Endometrial microvascular endothelial cells (primary cell): Measurements from ENCODE around the gene ZFAND2B. TPM values are rescaled to one million over a fixed set of nuclear protein-coding genes. Genes with fewer than 3 reads are reported as not detected.
"Not testable (repeated sequence)": the region's sequence is repeated elsewhere in the genome, so short reads cannot be mapped to it uniquely, and the experiment has no call there.

Experiments used
- in situ Hi-C: cut with HindIII; loops from 2 replicates; pipeline ENCODE4 v1.10.0; 2017; ENCODE audit warnings: low sequenced_read_pairs, low pct_unique_long_range_greater_than_20kb; ENCODE audit errors: inconsistent ontology term
- total RNA-seq: library from RNA; depleted of rRNA; stranded (reverse); fragments of >200 nt; gene quantifications from one replicate; pipeline ENCODE4 v1.2.3, GENCODE V29; 2015; ENCODE audit errors: inconsistent ontology term

Gene ZFAND2B
- total RNA-seq, 1 donor from 2014 or later = 24.1 TPM

- in situ Hi-C loops = no loop called here
These were observed 38.7 kb downstream of the ZFAND2B start, which contains the start of the genes GLB1L and STK16 for GRCh38 chr2:219245148-219245898. Gene GLB1L, minus strand, starts transcription at chr2:219245444. Its CDS starts 1,871 bp downstream, at chr2:219243573. Gene STK16, plus strand, starts transcription at chr2:219245479. Its CDS starts 521 bp downstream, at chr2:219246000.

- in situ Hi-C loops = no loop called here
These were observed 39.3 kb downstream of the ZFAND2B start for GRCh38 chr2:219245899-219246230.

GRCh38 chr2:219246559-219246958 lies 40.0 kb downstream of the ZFAND2B start:
- in situ Hi-C loops = no loop called here

GRCh38 chr2:219247678-219248642 lies 41.4 kb downstream of the ZFAND2B start:
- in situ Hi-C loops = no loop called here

GRCh38 chr2:219248845-219249202 lies 42.2 kb downstream of the ZFAND2B start:
- in situ Hi-C loops = no loop called here

- in situ Hi-C loops = no loop called here
These were observed 42.8 kb downstream of the ZFAND2B start for GRCh38 chr2:219249203-219249980.

GRCh38 chr2:219250049-219250781 lies 43.6 kb downstream of the ZFAND2B start:
- in situ Hi-C loops = no loop called here

GRCh38 chr2:219251656-219252055 lies 45.1 kb downstream of the ZFAND2B start:
- in situ Hi-C loops = no loop called here

- in situ Hi-C loops = no loop called here
These were observed 45.5 kb downstream of the ZFAND2B start for GRCh38 chr2:219252084-219252483.

GRCh38 chr2:219252570-219252899 lies 46.0 kb downstream of the ZFAND2B start:
- in situ Hi-C loops = no loop called here

GRCh38 chr2:219252900-219253752 lies 46.5 kb downstream of the ZFAND2B start, which contains the start of gene TUBA4B:
Gene TUBA4B, plus strand, starts transcription at chr2:219253243. Its CDS starts 165 bp downstream, at chr2:219253408.
- in situ Hi-C loops = no loop called here

- in situ Hi-C loops = no loop called here
These were observed 47.4 kb downstream of the ZFAND2B start, which contains the start of gene TUBA4A for GRCh38 chr2:219253753-219254589. Gene TUBA4A, minus strand, starts transcription at chr2:219253918. Its CDS starts 60 bp downstream, at chr2:219253858.

GRCh38 chr2:219254590-219255201 lies 48.1 kb downstream of the ZFAND2B start:
- in situ Hi-C loops = no loop called here

GRCh38 chr2:219258942-219259341 lies 52.4 kb downstream of the ZFAND2B start:
- in situ Hi-C loops = not testable (repeated sequence)
